OCI-LY7 (cell line): ENCODE measurements around the gene FRMD1. TPM values are rescaled to one million over a fixed set of nuclear protein-coding genes. Genes with fewer than 3 reads are reported as not detected.

Experiments
- BruUV-seq: library from RNA; stranded (reverse); fragments of 400-500 nt; replicated peaks from 2 replicates; lab custom pipeline; 2021; lab: Mats Ljungman, UMichigan
- CTCF ChIA-PET: fragments of 300-600 bp; sonication (Branson Sonifier 250); formaldehyde crosslinking; loops from one replicate; lab custom pipeline; 2022; ENCODE audit warnings: antibody characterized with exemption; ENCODE audit not compliant: unreplicated experiment; lab: Charles Lee
- POLR2A ChIA-PET: fragments of 300-600 bp; sonication (Branson Sonifier 250); formaldehyde crosslinking; loops from one replicate; lab custom pipeline; 2022; ENCODE audit warnings: antibody characterized with exemption; lab: Charles Lee
- DNase-seq: peaks from one replicate; pipeline ENCODE4 v3.0.0-alpha.2; 2015; ENCODE audit warnings: low spot score
- H2AFZ ChIP-seq: fragments of 200-600 bp; sonication (generic), shearing (Covaris generic); 2 replicates; pipeline ENCODE4 v1.6.1; 2014; ENCODE audit warnings: mild to moderate bottlenecking, antibody characterized with exemption, low read length, moderate library complexity
- H3K27ac ChIP-seq: fragments of 200-600 bp; sonication (generic); 2 replicates; pipeline ENCODE4 v1.5.1; 2014; ENCODE audit warnings: mixed run types, low read depth, mild to moderate bottlenecking, moderate library complexity, low read length, inconsistent platforms; ENCODE audit not compliant: poor library complexity, severe bottlenecking
- H3K36me3 ChIP-seq: fragments of 200-600 bp; sonication (generic); 2 replicates; pipeline ENCODE4 v1.6.1; 2014; ENCODE audit warnings: mild to moderate bottlenecking, antibody characterized with exemption, low read length, moderate library complexity, mixed read lengths; ENCODE audit not compliant: insufficient read depth
- H3K4me1 ChIP-seq: fragments of 200-600 bp; sonication (generic); 2 replicates; pipeline ENCODE4 v1.5.1; 2014; ENCODE audit warnings: mild to moderate bottlenecking, low read length; ENCODE audit not compliant: insufficient read depth, poor library complexity, severe bottlenecking
- H3K4me2 ChIP-seq: fragments of 200-600 bp; sonication (generic); 2 replicates; pipeline ENCODE4 v1.6.1; 2014; ENCODE audit warnings: mild to moderate bottlenecking, low read length
- H3K4me3 ChIP-seq: fragments of 200-600 bp; sonication (generic); 2 replicates; pipeline ENCODE4 v1.5.1; 2014; ENCODE audit warnings: mild to moderate bottlenecking, low read depth, low read length; ENCODE audit not compliant: poor library complexity, severe bottlenecking
- H3K79me2 ChIP-seq: fragments of 200-600 bp; sonication (generic); 2 replicates; pipeline ENCODE4 v1.6.1; 2016; ENCODE audit warnings: low read depth, mild to moderate bottlenecking, low read length, moderate library complexity, mixed read lengths; ENCODE audit not compliant: insufficient read depth
- H3K9me2 ChIP-seq: fragments of 200-600 bp; sonication (generic); 2 replicates; pipeline ENCODE4 v1.6.1; 2016; ENCODE audit warnings: mild to moderate bottlenecking, low read length, mixed read lengths; ENCODE audit not compliant: insufficient read depth
- H3K9me3 ChIP-seq: fragments of 200-600 bp; sonication (generic); 2 replicates; pipeline ENCODE4 v1.6.1; 2014; ENCODE audit warnings: mild to moderate bottlenecking, mixed run types, low read length, mixed read lengths
- H4K20me1 ChIP-seq: fragments of 200-600 bp; sonication (generic); 2 replicates; pipeline ENCODE4 v1.6.1; 2014; ENCODE audit warnings: mild to moderate bottlenecking, antibody characterized with exemption, low read length, moderate library complexity, mixed read lengths; ENCODE audit not compliant: insufficient read depth
- EZH2phosphoT487 ChIP-seq: fragments of 200-600 bp; sonication (generic); IDR thresholded peaks from 2 replicates; pipeline ENCODE4 v1.6.1; 2018; ENCODE audit warnings: low read depth, borderline replicate concordance, mild to moderate bottlenecking, mixed run types, antibody characterized with exemption, low read length, moderate library complexity, mixed read lengths
- intact Hi-C: fragments of 100-400 bp; cut with micrococcal nuclease; formaldehyde crosslinking; loops from one replicate; pipeline ENCODE4 v1.10.0; 2022; ENCODE audit not compliant: unreplicated experiment
- total RNA-seq, 2 experiments: library from RNA; depleted of rRNA in 1 of 2; stranded (reverse); fragments of >200 nt in 1 of 2; shearing (Covaris generic) in 1 of 2; gene quantifications; 2 replicates each; pipeline ENCODE4 v1.2.3, GENCODE V29; 2014 to 2022
- TF ChIP-seq, protein P1 (sequence below): fragments of 200-600 bp; sonication (generic); conservative IDR thresholded peaks from 2 replicates; pipeline ENCODE4 v1.5.1; 2014; ENCODE audit warnings: mild to moderate bottlenecking, antibody characterized with exemption, low read length, moderate library complexity, mixed read lengths

FRMD1 gene
- total RNA-seq, 2 experiments from 2014 or later = not detected

DNA sequence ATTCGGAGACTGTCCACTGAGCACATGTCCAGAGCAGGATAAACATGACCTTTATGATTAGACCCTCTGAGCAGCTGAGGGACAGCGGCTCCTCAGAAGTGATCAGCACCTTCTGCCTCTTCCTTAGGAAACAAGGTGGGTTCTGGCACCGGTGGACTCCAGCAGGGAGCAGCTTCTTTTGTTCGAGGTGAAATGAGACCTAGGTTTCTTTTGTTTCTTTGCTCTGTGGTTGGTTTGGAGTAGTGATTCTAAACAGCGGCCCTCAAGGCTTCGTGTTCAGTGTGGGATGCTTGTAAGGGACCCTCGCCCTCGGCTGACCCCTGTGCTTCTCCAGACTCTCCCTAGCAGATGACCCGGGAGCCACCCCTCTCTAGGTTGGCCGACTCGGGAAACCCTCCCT is 14.6 kb upstream of the FRMD1 start:
- ChIA-PET POLR2A (no interaction called here), CTCF (no interaction called here)
- DNase-seq = no peak
- Histone ChIP-seq H3K36me3 (no peaks in the 10 kb centered on the region), H3K4me2 (no peak overlapping the region), H3K9me3 (no peaks in the 10 kb centered on the region), H3K79me2 (no peaks in the 10 kb centered on the region), H3K4me1 (no peaks in the 10 kb centered on the region), H4K20me1 (no peaks in the 10 kb centered on the region), H3K27ac (no peak overlapping the region), H3K4me3 (no peak overlapping the region), H2AFZ (no peak overlapping the region), H3K9me2 (no peaks in the 10 kb centered on the region)
- BruUV-seq = no TSS peak
- intact Hi-C loops = no loop called here
- TF ChIP-seq, protein P1, sequence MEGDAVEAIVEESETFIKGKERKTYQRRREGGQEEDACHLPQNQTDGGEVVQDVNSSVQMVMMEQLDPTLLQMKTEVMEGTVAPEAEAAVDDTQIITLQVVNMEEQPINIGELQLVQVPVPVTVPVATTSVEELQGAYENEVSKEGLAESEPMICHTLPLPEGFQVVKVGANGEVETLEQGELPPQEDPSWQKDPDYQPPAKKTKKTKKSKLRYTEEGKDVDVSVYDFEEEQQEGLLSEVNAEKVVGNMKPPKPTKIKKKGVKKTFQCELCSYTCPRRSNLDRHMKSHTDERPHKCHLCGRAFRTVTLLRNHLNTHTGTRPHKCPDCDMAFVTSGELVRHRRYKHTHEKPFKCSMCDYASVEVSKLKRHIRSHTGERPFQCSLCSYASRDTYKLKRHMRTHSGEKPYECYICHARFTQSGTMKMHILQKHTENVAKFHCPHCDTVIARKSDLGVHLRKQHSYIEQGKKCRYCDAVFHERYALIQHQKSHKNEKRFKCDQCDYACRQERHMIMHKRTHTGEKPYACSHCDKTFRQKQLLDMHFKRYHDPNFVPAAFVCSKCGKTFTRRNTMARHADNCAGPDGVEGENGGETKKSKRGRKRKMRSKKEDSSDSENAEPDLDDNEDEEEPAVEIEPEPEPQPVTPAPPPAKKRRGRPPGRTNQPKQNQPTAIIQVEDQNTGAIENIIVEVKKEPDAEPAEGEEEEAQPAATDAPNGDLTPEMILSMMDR = no peak
- no peak for TF ChIP-seq EZH2phosphoT487

DNA sequence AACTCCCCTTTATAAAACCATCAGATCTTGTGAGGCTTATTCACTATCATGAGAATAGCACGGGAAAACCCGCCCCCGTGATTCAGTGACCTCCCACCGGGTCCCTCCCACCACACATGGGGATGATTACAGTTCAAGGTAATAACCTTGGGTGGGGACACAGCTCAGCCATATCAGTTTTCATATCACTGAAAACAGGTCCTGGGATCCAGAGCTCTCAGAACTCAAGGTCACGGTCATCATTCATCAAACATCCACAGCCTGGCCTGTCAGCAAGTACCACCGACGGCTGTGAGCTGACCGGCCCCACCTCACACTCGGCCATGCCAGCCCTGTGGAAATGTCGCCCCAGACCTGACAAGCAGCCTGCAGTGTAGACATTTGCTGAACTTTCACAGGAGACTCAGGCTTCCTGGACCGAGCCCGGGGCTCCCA is 14.1 kb upstream of the FRMD1 start:
- CTCF ChIA-PET = no interaction called here
- Histone ChIP-seq H3K9me3 (no peaks in the 10 kb centered on the region), H3K27ac (no peak overlapping the region), H3K79me2 (no peaks in the 10 kb centered on the region), H2AFZ (no peak overlapping the region), H3K4me3 (no peak overlapping the region), H3K4me1 (no peaks in the 10 kb centered on the region), H4K20me1 (no peaks in the 10 kb centered on the region), H3K36me3 (no peaks in the 10 kb centered on the region), H3K9me2 (no peaks in the 10 kb centered on the region), H3K4me2 (no peak overlapping the region)
- POLR2A ChIA-PET = no interaction called here
- DNase-seq = no peak
- intact Hi-C loops = no loop called here
- TF ChIP-seq EZH2phosphoT487 = no peak
- TF ChIP-seq, protein P1 = no peak
- BruUV-seq = no TSS peak

DNA sequence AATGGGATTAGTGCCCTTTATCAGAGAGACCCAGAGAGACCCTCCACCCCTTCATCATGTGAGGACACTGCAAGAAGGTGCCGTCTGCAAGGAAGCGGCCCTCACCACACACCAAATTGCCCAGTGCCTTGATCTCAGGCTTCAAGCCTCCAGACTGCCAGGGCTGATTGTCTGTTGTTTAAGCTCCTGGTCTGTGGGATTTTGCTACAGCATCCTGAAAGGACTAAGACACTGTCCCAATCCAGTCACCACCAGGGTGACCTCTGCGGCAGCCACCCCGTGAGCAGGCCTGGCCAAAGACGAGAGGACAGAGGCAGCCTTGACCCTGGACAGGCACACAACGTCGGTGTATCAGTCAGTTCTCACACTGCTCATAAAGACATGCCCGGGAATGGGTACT is 13.5 kb upstream of the FRMD1 start:
- Histone ChIP-seq H3K4me3 (no peak overlapping the region), H3K4me1 (no peaks in the 10 kb centered on the region), H3K36me3 (no peaks in the 10 kb centered on the region), H3K4me2 (no peak overlapping the region), H3K9me2 (no peaks in the 10 kb centered on the region), H3K27ac (no peak overlapping the region), H2AFZ (no peak overlapping the region), H4K20me1 (no peaks in the 10 kb centered on the region), H3K79me2 (no peaks in the 10 kb centered on the region), H3K9me3 (no peaks in the 10 kb centered on the region)
- intact Hi-C loops = no loop called here
- DNase-seq = no peak
- POLR2A ChIA-PET = no interaction called here
- BruUV-seq = no TSS peak
- CTCF ChIA-PET = no interaction called here
- TF ChIP-seq, protein P1 = no peak
